HepG2 (cell line): ENCODE data around the gene BTRC. TPM values are rescaled to one million over a fixed set of nuclear protein-coding genes. Genes with fewer than 3 reads are reported as not detected.

Experiments
- ATRX ChIP-seq: sonication (generic); formaldehyde crosslinking; IDR thresholded peaks from 2 replicates; pipeline ENCODE4 v1.4.0; 2020; ENCODE audit warnings: missing genetic modification reagents, borderline replicate concordance
- MAFF ChIP-seq: IDR thresholded peaks from 2 replicates; pipeline ENCODE4 v1.6.1; 2011; ENCODE audit warnings: low read depth, low read length, improper control_type of control experiment
- MEIS1 ChIP-seq: sonication (generic); formaldehyde crosslinking; IDR thresholded peaks from 2 replicates; pipeline ENCODE4 v1.9.0; 2021; ENCODE audit warnings: mild to moderate bottlenecking, missing genetic modification reagents, moderate library complexity, borderline replicate concordance
- NR3C1 ChIP-seq: sonication (generic); formaldehyde crosslinking; IDR thresholded peaks from 2 replicates; pipeline ENCODE4 v1.4.0; 2020; ENCODE audit warnings: missing genetic modification reagents
- PCBP2 ChIP-seq: fragments of 200-400 bp; formaldehyde crosslinking; optimal IDR thresholded peaks from 2 replicates; pipeline ENCODE3; 2018; ENCODE audit warnings: low read length, low read depth; ENCODE audit not compliant: poor library complexity, severe bottlenecking
- POLR2AphosphoS2 ChIP-seq: IDR thresholded peaks from 2 replicates; pipeline ENCODE4 v1.6.1; 2011; ENCODE audit warnings: low read depth, low read length, improper control_type of control experiment
- TMF1 ChIP-seq: sonication (generic); formaldehyde crosslinking; IDR thresholded peaks from 2 replicates; pipeline ENCODE4 v1.8.1; 2022; ENCODE audit warnings: low read depth, missing genetic modification reagents
- ZFP37 ChIP-seq: sonication (generic); formaldehyde crosslinking; IDR thresholded peaks from 2 replicates; pipeline ENCODE4 v1.4.0; 2020; ENCODE audit warnings: missing genetic modification reagents, borderline replicate concordance
- ZNF235 ChIP-seq: sonication (generic); formaldehyde crosslinking; IDR thresholded peaks from 2 replicates; pipeline ENCODE4 v1.8.1; 2023; ENCODE audit warnings: mild to moderate bottlenecking, missing genetic modification reagents, borderline replicate concordance
- ZNF619 ChIP-seq: sonication (generic); formaldehyde crosslinking; IDR thresholded peaks from 2 replicates; pipeline ENCODE4 v1.4.0; 2020; ENCODE audit warnings: mild to moderate bottlenecking, missing genetic modification reagents
- ZNF629 ChIP-seq: sonication (generic); formaldehyde crosslinking; conservative IDR thresholded peaks from 2 replicates; pipeline ENCODE4 v1.5.0; 2020; ENCODE audit warnings: missing genetic modification reagents
- polyA plus RNA-seq, 8 experiments: library from polyadenylated mRNA; depleted of rRNA in 3 of 8; stranded (reverse) in 7 of 8; unstranded in 1 of 8; fragments of >200 nt; fragmentation: Illumina TruSeq in 4 of 8; extraction: Trizol in 4 of 8; gene quantifications; 2 replicates each; pipeline versions ENCODE4 v1.2.1 to v1.2.3, GENCODE V29; 2011 to 2016; ENCODE audit warnings: low read depth in 4 of 8, missing spikeins in 1 of 8, mixed read lengths in 1 of 8; ENCODE audit not compliant: insufficient read depth in 1 of 8
- total RNA-seq, 5 experiments: library from RNA; depleted of rRNA; stranded (reverse); fragments of >200 nt; fragmentation: Illumina TruSeq; extraction: Trizol; gene quantifications; 2 replicates each; pipeline ENCODE4 v1.2.3, GENCODE V29; 2016; ENCODE audit warnings: low read depth in 1 of 5
- TF ChIP-seq, protein P1 (sequence below): sonication (generic); formaldehyde crosslinking; IDR thresholded peaks from 2 replicates; pipeline ENCODE4 v1.5.1; 2020; ENCODE audit warnings: mild to moderate bottlenecking, missing genetic modification reagents, moderate library complexity
- TF ChIP-seq, protein P2 (sequence below): sonication (generic); formaldehyde crosslinking; IDR thresholded peaks from 2 replicates; pipeline ENCODE4 v1.5.1; 2020; ENCODE audit warnings: mild to moderate bottlenecking, missing genetic modification reagents, moderate library complexity
- TF ChIP-seq, protein P3 (sequence below): sonication (generic); formaldehyde crosslinking; IDR thresholded peaks from 2 replicates; pipeline ENCODE4 v1.4.0; 2020; ENCODE audit warnings: missing genetic modification reagents
- TF ChIP-seq, protein P4 (sequence below): sonication (generic); formaldehyde crosslinking; IDR thresholded peaks from 2 replicates; pipeline ENCODE4 v1.4.0; 2020; ENCODE audit warnings: missing genetic modification reagents

Gene BTRC
- total and polyA plus RNA-seq, 2 of the 13 experiments (the other 11 are each of a cell fraction or from before 2014, with no cell fraction given): 12.0 to 14.4 TPM

DNA sequence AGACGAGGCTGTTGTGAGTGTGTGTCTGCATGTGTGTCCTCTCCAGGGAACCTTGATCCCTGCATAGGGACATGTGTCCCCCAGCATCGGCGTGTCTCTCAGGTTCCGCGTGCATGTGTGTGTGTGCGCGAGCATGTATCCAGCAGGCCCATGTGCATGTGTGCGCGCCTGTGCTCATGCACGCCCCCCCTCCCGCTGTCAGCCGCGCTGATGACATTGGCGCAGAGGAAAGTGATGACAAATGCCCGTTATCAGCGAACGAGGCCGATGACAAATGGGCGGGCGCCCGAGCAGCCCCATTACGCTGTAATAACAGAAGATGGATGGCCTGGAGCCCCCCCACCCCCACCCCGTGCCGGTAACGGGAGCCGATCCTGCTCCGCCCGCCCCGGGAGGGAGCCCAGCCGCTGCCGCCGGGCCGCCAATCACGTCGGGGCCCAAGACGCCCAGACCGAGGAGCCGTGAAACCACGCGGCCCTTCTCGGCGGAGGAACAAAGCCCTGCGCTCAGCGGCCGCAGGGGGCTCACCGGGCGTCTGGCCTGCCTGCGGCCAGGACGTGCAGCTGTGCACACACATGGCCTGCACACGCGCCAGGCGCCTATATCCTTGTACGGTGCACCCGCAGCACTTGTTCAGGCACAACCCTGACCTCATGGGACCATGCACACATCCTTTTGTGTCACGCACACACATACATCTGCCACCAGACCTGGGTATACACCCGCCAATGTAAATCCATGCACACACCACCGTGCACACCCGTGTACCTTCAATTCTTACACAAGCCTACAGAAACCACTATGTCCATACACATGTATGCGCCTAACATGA, 212.6 kb downstream of the BTRC start (continued):
- TF ChIP-seq, protein P1, sequence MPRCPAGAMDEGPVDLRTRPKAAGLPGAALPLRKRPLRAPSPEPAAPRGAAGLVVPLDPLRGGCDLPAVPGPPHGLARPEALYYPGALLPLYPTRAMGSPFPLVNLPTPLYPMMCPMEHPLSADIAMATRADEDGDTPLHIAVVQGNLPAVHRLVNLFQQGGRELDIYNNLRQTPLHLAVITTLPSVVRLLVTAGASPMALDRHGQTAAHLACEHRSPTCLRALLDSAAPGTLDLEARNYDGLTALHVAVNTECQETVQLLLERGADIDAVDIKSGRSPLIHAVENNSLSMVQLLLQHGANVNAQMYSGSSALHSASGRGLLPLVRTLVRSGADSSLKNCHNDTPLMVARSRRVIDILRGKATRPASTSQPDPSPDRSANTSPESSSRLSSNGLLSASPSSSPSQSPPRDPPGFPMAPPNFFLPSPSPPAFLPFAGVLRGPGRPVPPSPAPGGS (CRISPR knock-in tag): no peak
- TF ChIP-seq ZNF629 (CRISPR knock-in tag): no peak
- no peak for TF ChIP-seq MAFF
- TF ChIP-seq ZNF619 (CRISPR knock-in tag): no peak
- no peak for TF ChIP-seq TMF1
- no peak for TF ChIP-seq NR3C1 (CRISPR knock-in tag)
- no peak for TF ChIP-seq ZFP37 (CRISPR knock-in tag)
- TF ChIP-seq, protein P2, sequence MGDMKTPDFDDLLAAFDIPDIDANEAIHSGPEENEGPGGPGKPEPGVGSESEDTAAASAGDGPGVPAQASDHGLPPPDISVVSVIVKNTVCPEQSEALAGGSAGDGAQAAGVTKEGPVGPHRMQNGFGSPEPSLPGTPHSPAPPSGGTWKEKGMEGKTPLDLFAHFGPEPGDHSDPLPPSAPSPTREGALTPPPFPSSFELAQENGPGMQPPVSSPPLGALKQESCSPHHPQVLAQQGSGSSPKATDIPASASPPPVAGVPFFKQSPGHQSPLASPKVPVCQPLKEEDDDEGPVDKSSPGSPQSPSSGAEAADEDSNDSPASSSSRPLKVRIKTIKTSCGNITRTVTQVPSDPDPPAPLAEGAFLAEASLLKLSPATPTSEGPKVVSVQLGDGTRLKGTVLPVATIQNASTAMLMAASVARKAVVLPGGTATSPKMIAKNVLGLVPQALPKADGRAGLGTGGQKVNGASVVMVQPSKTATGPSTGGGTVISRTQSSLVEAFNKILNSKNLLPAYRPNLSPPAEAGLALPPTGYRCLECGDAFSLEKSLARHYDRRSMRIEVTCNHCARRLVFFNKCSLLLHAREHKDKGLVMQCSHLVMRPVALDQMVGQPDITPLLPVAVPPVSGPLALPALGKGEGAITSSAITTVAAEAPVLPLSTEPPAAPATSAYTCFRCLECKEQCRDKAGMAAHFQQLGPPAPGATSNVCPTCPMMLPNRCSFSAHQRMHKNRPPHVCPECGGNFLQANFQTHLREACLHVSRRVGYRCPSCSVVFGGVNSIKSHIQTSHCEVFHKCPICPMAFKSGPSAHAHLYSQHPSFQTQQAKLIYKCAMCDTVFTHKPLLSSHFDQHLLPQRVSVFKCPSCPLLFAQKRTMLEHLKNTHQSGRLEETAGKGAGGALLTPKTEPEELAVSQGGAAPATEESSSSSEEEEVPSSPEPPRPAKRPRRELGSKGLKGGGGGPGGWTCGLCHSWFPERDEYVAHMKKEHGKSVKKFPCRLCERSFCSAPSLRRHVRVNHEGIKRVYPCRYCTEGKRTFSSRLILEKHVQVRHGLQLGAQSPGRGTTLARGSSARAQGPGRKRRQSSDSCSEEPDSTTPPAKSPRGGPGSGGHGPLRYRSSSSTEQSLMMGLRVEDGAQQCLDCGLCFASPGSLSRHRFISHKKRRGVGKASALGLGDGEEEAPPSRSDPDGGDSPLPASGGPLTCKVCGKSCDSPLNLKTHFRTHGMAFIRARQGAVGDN (CRISPR knock-in tag): peak; percentile 86
- TF ChIP-seq ATRX (CRISPR knock-in tag): no peak
- no peak for TF ChIP-seq ZNF235 (CRISPR knock-in tag)
- TF ChIP-seq, protein P3, sequence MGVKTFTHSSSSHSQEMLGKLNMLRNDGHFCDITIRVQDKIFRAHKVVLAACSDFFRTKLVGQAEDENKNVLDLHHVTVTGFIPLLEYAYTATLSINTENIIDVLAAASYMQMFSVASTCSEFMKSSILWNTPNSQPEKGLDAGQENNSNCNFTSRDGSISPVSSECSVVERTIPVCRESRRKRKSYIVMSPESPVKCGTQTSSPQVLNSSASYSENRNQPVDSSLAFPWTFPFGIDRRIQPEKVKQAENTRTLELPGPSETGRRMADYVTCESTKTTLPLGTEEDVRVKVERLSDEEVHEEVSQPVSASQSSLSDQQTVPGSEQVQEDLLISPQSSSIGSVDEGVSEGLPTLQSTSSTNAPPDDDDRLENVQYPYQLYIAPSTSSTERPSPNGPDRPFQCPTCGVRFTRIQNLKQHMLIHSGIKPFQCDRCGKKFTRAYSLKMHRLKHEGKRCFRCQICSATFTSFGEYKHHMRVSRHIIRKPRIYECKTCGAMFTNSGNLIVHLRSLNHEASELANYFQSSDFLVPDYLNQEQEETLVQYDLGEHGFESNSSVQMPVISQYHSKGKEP (CRISPR knock-in tag): no peak
- TF ChIP-seq MEIS1: no peak
- no peak for TF ChIP-seq PCBP2
- TF ChIP-seq POLR2AphosphoS2: 0 out of 2 replicates have a peak, but pooled peaks have one; percentile 30
- TF ChIP-seq, protein P4, sequence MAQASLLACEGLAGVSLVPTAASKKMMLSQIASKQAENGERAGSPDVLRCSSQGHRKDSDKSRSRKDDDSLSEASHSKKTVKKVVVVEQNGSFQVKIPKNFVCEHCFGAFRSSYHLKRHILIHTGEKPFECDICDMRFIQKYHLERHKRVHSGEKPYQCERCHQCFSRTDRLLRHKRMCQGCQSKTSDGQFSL (CRISPR knock-in tag): peak; percentile 69
